ENCODE measurements around the gene PSME1.

- TF ChIP-seq, protein P1, sequence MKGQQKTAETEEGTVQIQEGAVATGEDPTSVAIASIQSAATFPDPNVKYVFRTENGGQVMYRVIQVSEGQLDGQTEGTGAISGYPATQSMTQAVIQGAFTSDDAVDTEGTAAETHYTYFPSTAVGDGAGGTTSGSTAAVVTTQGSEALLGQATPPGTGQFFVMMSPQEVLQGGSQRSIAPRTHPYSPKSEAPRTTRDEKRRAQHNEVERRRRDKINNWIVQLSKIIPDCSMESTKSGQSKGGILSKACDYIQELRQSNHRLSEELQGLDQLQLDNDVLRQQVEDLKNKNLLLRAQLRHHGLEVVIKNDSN (IDR thresholded peaks at IDR 0.05), result no peak
- TF ChIP-seq TAF1 (IDR thresholded peaks at IDR 0.05; ENCODE audit: low read depth) (no peak), CREB1 (IDR thresholded peaks at IDR 0.05; ENCODE audit: low read depth) (no peak), REST (IDR thresholded peaks at IDR 0.05; ENCODE audit: low read depth) (no peak), EP300 (IDR thresholded peaks at IDR 0.05; ENCODE audit: borderline replicate concordance) (no peak), FOXM1 (IDR thresholded peaks at IDR 0.05; ENCODE audit: borderline replicate concordance, low read depth) (no peak), EGR1 (IDR thresholded peaks at IDR 0.05) (no peak), CEBPB (IDR thresholded peaks at IDR 0.05) (no peak), TEAD4 (IDR thresholded peaks at IDR 0.05) (no peak)
Measured at GRCh38 chr14:24119691-24120090, 16.3 kb upstream of the PSME1 start.

Measured in Ishikawa (cell line).